ENCODE measurements around the gene OCRL.

GRCh38 chrX:129612396-129612795 lies 72.3 kb downstream of the OCRL start:
- TF ChIP-seq CTCF (IDR thresholded peaks at IDR 0.05) = no peak
- TF ChIP-seq POLR2AphosphoS5 (IDR thresholded peaks at IDR 0.05) = no peak
- TF ChIP-seq POLR2A (IDR thresholded peaks at IDR 0.05) = no peak

All from gastroesophageal sphincter (tissue), 3 donors.